ENCODE results near the gene PRKCE. TPM values are rescaled to one million over a fixed set of nuclear protein-coding genes. Genes with fewer than 3 reads are reported as not detected.

PRKCE gene
- total RNA-seq, 2 experiments from 2014 or later: 15.4 to 16.2 TPM

DNA sequence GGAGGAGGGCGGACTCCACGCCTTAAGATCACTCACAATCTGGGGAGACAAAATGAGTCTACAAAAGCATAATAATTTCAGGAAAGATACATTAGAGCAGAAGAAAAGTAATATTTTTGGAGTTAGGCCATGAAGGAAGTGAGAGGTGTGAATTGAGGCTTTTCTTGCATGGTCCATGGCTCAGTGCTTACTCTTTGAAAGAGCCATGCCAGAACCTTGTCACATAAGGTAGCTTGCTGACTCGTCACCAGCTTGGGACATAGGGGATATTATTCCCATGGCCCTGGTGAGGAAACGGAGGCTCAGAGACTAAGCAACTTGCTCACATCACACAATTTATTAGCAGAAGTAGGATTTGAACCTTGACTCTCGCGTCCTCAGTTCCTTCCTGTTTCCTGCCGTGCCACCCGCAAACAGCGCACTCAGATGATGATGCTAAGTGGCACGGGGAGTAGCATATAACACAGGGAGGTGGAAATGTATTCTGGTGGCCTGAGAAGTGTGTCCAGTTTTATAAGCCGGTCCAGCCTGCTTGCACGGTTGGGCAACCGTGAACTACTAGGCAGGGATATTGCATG lies 333.5 kb downstream of the PRKCE start:
- ATAC-seq (no peak), DNase-seq (no peak)
- H3K27ac Mint-ChIP-seq: no peak overlapping the region
- POLR2A ChIA-PET: no interaction called here
- H3K36me3 Mint-ChIP-seq (ENCODE audit: low read depth): no peaks in the 10 kb centered on the region
- no peak overlapping the region for H3K4me3 Mint-ChIP-seq
- peaks cover 4% of the 10 kb centered on the region for H3K4me1 Mint-ChIP-seq (ENCODE audit: low read depth)
- no peaks in the 10 kb centered on the region for H3K9me3 Mint-ChIP-seq (ENCODE audit: insufficient read depth)
- CTCF ChIA-PET: interaction anchor here (0.6 kb wide), 1 partner anchor 915 kb away, joined by 3 read pairs; no protein-coding TSS in a partner anchor
- no peaks in the 10 kb centered on the region for H3K27me3 Mint-ChIP-seq (ENCODE audit: low read depth)

DNA sequence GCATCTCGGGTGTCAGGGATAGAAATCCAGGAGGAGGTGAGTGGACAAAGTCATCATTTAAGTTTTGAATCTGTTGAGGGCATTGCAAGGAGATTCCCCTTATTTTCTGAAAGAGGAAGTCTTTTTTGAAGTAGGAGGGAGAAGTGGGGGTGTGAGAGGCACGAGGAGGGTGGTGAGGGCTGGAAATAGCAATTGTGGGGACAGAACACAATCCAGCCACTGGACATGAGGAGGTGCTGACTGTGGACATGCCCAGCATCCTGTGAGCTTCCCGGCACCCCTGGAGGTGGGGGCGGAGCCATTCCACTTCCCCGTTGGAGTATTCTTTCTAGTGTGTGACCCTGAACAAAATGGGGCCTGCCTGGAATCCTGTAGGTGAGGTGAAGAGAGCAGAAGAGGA lies 335.0 kb downstream of the PRKCE start:
- Mint-ChIP-seq H3K9me3 (ENCODE audit: insufficient read depth) (no peaks in the 10 kb centered on the region), H3K27ac (no peak overlapping the region), H3K36me3 (ENCODE audit: low read depth) (no peaks in the 10 kb centered on the region), H3K4me3 (no peak overlapping the region), H3K4me1 (ENCODE audit: low read depth) (no peaks in the 10 kb centered on the region), H3K27me3 (ENCODE audit: low read depth) (no peaks in the 10 kb centered on the region)
- no peak for DNase-seq
- POLR2A ChIA-PET: no interaction called here
- ATAC-seq: no peak
- CTCF ChIA-PET: no interaction called here

DNA sequence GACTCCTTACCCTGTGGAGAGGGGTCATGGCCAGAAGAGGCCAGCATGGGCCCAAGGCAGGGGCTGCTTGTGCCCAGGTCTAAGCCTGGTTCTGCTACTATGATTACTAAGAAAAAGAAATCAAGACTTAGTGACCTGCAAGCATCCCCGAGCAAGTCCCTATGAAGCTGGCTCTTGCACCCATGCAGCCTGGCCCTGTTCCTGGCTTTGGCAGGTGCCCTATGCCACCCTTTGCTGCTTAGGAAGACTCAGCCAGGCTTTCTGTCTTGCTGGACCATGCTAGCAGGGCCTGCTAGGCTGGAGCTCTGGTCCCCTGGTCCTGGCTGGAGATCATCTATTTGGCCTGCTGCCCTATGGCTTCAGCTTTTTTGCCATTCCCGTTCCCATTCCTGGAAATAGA lies 336.4 kb downstream of the PRKCE start:
- Mint-ChIP-seq H3K36me3 (ENCODE audit: low read depth) (no peaks in the 10 kb centered on the region), H3K27me3 (ENCODE audit: low read depth) (no peaks in the 10 kb centered on the region), H3K4me3 (no peak overlapping the region), H3K4me1 (ENCODE audit: low read depth) (no peaks in the 10 kb centered on the region), H3K27ac (no peak overlapping the region), H3K9me3 (ENCODE audit: insufficient read depth) (no peaks in the 10 kb centered on the region)
- CTCF ChIA-PET: no interaction called here
- POLR2A ChIA-PET: no interaction called here
- no peak for DNase-seq
- ATAC-seq: no peak

DNA sequence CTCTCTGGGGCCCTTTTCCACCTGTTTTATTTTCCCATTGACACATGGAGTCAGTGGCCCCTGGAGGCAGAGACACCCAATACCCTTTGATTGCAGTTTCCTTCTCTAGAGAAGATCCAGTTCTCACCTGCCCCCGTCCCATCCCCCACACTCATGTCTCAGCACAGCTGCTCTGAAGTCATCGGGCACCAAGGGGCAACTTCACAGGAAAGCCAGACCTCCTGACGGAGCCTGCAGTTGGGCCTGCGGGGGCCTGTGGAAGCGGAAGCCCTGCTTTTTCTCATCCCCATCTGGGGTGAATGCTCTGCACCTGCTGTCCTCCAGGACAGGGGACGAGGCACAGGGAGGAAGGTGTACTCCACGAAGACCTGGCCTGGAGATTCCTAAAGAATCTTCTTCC lies 337.4 kb downstream of the PRKCE start:
- no peak overlapping the region for H3K27ac Mint-ChIP-seq
- H3K36me3 Mint-ChIP-seq (ENCODE audit: low read depth): no peaks in the 10 kb centered on the region
- CTCF ChIA-PET: no interaction called here

DNA sequence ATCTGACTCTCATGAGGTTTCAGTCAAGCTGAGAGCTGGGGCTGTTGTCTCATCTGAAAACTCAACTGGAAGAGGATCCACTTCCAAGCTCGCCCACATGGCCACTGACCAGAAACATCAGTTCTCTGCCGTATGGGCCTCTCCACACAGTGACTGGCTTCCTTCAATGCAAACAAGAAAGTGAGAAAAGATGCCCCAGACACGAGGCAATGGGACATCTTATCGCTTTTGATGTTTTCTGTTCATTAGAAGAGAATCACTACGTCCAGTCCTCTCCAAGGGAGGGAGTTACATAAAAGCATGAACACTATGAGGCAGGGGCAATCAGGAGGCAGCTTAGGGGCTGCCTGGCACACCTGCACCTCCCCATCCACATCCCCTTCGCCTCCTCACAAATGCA lies 338.7 kb downstream of the PRKCE start:
- no peak for ATAC-seq

More for the DNA sequence above, 337.4 kb downstream of the PRKCE start:
- no peak for DNase-seq
- H3K27me3 Mint-ChIP-seq (ENCODE audit: low read depth): no peaks in the 10 kb centered on the region
- no peaks in the 10 kb centered on the region for H3K9me3 Mint-ChIP-seq (ENCODE audit: insufficient read depth)
- ATAC-seq: no peak
- H3K4me1 Mint-ChIP-seq (ENCODE audit: low read depth): peaks cover 6% of the 10 kb centered on the region
- POLR2A ChIA-PET: no interaction called here
- H3K4me3 Mint-ChIP-seq: no peak overlapping the region

DNA sequence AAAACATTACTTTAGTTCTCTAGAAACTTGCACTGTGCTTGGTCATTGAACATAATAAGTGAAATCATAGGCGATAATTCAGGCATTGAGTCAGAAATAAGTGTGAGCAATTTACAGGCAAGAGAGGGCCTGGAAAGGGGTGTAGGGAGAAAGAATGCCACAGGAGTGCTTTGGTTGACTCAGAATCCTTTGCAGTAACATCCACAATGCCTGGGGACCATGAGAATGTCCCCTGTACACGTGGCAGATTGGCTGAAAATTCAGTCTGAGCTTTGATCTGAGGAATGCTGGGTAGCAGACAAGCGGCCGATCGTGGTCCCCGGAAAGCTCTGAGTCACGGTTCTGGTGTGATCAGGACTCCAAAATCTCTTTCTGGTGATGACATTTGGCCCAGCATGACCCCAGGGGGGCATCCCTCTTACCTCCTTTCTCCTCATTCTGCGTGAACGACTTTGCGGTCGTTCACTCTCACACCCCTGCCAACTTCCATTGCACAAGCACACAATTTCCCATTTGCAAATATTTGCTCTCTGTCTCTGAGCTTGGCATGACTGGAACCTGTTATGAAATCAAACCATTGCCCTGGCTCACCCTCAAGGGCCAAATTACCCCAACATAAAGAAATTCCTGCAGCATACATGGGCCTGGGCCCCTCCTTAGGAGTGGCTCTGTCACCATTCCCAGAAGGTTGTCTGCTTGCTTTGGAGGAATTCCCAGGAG lies 340.7 kb downstream of the PRKCE start:
- Mint-ChIP-seq H3K36me3 (ENCODE audit: low read depth) (no peaks in the 10 kb centered on the region), H3K9me3 (ENCODE audit: insufficient read depth) (no peaks in the 10 kb centered on the region), H3K27me3 (ENCODE audit: low read depth) (no peaks in the 10 kb centered on the region), H3K4me1 (ENCODE audit: low read depth) (peaks cover 6% of the 10 kb centered on the region), H3K27ac (no peak overlapping the region), H3K4me3 (no peak overlapping the region)
- DNase-seq: no peak
- no peak for ATAC-seq
- CTCF ChIA-PET: interaction anchor here (1.2 to 2.4 kb wide), 5 partner anchors 12 to 376 kb away, joined by 3 to 29 read pairs (median 8); no protein-coding TSS in a partner anchor
- POLR2A ChIA-PET: no interaction called here

More for the DNA sequence above, 338.7 kb downstream of the PRKCE start:
- ChIA-PET POLR2A (no interaction called here), CTCF (interaction anchor here (1.0 kb wide), 1 partner anchor 54 kb away, joined by 3 read pairs; no protein-coding TSS in a partner anchor)
- Mint-ChIP-seq H3K4me3 (no peak overlapping the region), H3K27me3 (ENCODE audit: low read depth) (no peaks in the 10 kb centered on the region), H3K36me3 (ENCODE audit: low read depth) (no peaks in the 10 kb centered on the region), H3K4me1 (ENCODE audit: low read depth) (peaks cover 6% of the 10 kb centered on the region), H3K9me3 (ENCODE audit: insufficient read depth) (no peaks in the 10 kb centered on the region), H3K27ac (no peak overlapping the region)
- DNase-seq: no peak

DNA sequence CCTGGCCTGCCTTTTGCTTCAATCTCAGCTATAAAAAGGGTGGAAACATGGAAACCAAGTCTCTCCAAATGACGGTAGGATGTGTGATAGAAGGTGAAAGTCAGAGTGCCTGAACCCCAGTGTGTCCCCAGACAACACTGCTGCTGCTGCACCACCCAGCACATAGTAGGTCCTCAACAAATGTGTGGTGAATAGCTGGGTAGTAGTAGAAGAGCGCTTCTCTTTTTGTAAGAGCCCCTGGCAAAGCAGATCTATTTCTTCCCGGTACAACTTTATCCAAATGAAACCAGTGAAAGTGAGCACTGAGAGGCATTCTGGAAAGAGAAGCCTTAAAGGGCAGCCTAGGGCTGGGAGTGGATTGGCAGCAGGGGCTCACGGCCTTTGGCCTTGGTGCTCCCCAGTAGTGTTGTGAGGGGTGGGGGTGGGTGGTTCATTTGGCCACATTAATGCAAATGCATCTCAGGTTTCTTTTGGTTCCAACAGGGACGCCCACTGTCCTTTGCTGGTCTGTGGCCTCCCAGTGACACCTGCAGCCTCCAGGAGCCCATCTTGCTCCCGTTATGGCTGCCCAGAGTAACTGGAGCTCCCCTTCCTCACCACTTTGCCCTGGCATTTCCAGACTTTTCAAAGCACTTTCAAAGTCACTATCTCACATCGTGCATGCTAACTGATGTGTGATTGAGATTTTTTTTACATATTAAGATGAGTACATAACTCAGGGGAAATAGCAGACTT lies 341.4 kb downstream of the PRKCE start:
- peaks cover 6% of the 10 kb centered on the region for H3K4me1 Mint-ChIP-seq (ENCODE audit: low read depth)
- no peak overlapping the region for H3K4me3 Mint-ChIP-seq
- ATAC-seq (peak; percentile 19), DNase-seq (no peak)
- H3K9me3 Mint-ChIP-seq (ENCODE audit: insufficient read depth): no peaks in the 10 kb centered on the region
- ChIA-PET POLR2A (no interaction called here), CTCF (interaction anchor here (0.6 to 2.4 kb wide), 25 partner anchors 10 to 641 kb away, joined by 3 to 29 read pairs (median 3); partner anchors contain the start of gene EPAS1)
- H3K27ac Mint-ChIP-seq: no peak overlapping the region
- H3K27me3 Mint-ChIP-seq (ENCODE audit: low read depth): peaks cover under 1% of the 10 kb centered on the region
- H3K36me3 Mint-ChIP-seq (ENCODE audit: low read depth): no peaks in the 10 kb centered on the region

DNA sequence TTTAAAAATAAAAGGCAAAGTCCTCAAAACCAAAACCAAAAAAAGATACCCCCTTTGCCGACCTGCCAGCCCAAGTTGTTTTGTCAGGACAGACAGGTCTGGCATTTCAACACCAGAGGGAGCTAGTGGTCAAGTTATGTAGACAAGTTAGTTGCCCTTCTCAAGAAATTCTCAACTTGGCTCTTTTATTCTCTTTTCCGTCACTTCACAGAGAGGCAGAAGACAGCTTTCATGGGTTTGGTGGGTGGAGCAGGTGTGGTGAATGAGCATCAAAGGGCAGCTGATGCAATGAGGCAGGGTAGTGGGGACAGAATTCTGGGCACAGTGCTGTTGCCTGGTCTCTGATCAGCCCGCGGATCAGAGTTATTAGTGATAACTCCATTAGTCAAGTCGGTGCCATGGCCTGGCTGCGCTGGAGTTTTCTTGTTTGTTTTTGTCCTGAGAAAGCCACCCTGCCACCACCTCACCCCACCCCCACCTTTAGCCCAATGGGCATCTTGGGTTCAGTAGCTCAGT lies 342.1 kb downstream of the PRKCE start:
- no peak overlapping the region for H3K27ac Mint-ChIP-seq

DNA sequence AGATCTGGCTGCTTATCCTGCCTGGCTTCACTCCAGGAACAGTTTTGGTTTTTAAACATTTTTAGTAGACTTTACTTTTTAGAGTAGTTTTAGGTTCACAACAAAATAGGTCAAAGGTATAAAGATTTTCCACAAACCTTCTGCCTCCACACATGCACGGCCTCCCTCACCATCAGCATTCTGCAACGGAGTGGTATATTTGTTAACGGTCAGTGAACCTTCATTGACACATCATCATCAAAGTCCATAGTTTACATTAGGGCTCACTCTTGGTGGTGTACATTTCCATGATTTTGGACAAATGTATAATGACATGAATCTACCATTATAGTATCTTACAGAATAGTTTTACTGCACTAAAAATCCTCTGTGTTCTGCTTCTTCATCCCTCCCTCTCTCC lies 342.6 kb downstream of the PRKCE start:
- Mint-ChIP-seq H3K4me1 (ENCODE audit: low read depth) (peaks cover 6% of the 10 kb centered on the region), H3K27me3 (ENCODE audit: low read depth) (peaks cover 2% of the 10 kb centered on the region), H3K36me3 (ENCODE audit: low read depth) (no peaks in the 10 kb centered on the region), H3K27ac (no peak overlapping the region), H3K9me3 (ENCODE audit: insufficient read depth) (no peaks in the 10 kb centered on the region), H3K4me3 (no peak overlapping the region)
- ChIA-PET POLR2A (no interaction called here), CTCF (interaction anchor here (0.7 to 2.4 kb wide), 20 partner anchors 10 to 640 kb away, joined by 3 to 29 read pairs (median 4); no protein-coding TSS in a partner anchor)
- ATAC-seq (no peak), DNase-seq (no peak)

More for the DNA sequence above, 342.1 kb downstream of the PRKCE start:
- H3K36me3 Mint-ChIP-seq (ENCODE audit: low read depth): no peaks in the 10 kb centered on the region
- POLR2A ChIA-PET: no interaction called here
- H3K4me3 Mint-ChIP-seq: no peak overlapping the region
- DNase-seq (peak; percentile 80), ATAC-seq (peak; percentile 71)
- H3K27me3 Mint-ChIP-seq (ENCODE audit: low read depth): peaks cover 2% of the 10 kb centered on the region
- H3K9me3 Mint-ChIP-seq (ENCODE audit: insufficient read depth): no peaks in the 10 kb centered on the region
- H3K4me1 Mint-ChIP-seq (ENCODE audit: low read depth): peaks cover 6% of the 10 kb centered on the region
- CTCF ChIA-PET: interaction anchor here (0.7 to 2.4 kb wide), 23 partner anchors 10 to 641 kb away, joined by 3 to 29 read pairs (median 3); no protein-coding TSS in a partner anchor

DNA sequence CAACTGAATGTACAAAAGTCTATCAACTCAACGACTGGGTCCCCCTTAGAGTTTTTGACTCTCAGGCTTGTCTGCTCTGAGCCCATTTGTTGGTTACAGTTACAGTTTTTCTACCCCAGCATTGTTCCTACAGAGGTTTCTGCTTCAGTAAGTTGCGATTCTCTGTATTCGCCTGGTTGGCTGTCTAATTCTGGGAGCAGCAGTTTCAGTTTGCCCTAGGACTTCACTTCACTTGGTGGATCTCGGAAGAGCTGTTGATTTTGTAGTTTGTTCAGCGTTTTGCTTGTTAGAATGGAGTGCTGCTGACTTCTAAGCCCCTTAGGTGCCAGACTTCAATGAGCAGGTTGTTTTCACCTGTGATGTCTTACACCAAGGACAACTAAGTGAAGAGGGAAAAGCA lies 349.2 kb downstream of the PRKCE start:
- H3K9me3 Mint-ChIP-seq (ENCODE audit: insufficient read depth): no peaks in the 10 kb centered on the region
- no peak for DNase-seq
- no peak overlapping the region for H3K4me3 Mint-ChIP-seq
- no peaks in the 10 kb centered on the region for H3K4me1 Mint-ChIP-seq (ENCODE audit: low read depth)
- CTCF ChIA-PET: interaction anchor here (1.8 kb wide), 1 partner anchor 11 kb away, joined by 7 read pairs; no protein-coding TSS in a partner anchor
- POLR2A ChIA-PET: no interaction called here
- ATAC-seq: no peak
- H3K27ac Mint-ChIP-seq: no peak overlapping the region
- peaks cover 2% of the 10 kb centered on the region for H3K27me3 Mint-ChIP-seq (ENCODE audit: low read depth)
- H3K36me3 Mint-ChIP-seq (ENCODE audit: low read depth): peaks cover 3% of the 10 kb centered on the region

DNA sequence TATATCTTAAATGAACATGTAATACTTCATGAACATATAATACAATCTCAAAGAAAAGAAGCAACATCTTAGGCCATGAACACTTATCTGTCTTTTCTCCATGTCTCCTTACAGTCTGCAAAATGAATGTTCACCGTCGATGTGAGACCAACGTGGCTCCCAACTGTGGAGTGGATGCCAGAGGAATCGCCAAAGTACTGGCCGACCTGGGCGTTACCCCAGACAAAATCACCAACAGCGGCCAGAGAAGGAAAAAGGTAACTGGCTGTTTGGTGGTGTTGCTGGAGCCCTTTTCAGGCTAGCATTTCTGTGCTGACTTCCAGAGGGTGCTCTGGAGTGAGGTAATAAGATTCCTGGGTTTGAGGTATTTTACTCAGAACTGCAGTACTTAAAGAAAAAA lies 349.8 kb downstream of the PRKCE start:
- H3K4me1 Mint-ChIP-seq (ENCODE audit: low read depth): no peaks in the 10 kb centered on the region
- no peak overlapping the region for H3K27ac Mint-ChIP-seq
- DNase-seq (no peak), ATAC-seq (no peak)
- POLR2A ChIA-PET: no interaction called here
- no peak overlapping the region for H3K4me3 Mint-ChIP-seq
- peaks cover 2% of the 10 kb centered on the region for H3K27me3 Mint-ChIP-seq (ENCODE audit: low read depth)
- H3K9me3 Mint-ChIP-seq (ENCODE audit: insufficient read depth): no peaks in the 10 kb centered on the region
- CTCF ChIA-PET: interaction anchor here (4.8 kb wide), 1 partner anchor 8 kb away, joined by 29 read pairs; no protein-coding TSS in a partner anchor
- H3K36me3 Mint-ChIP-seq (ENCODE audit: low read depth): peaks cover 3% of the 10 kb centered on the region

Data from activated CD8-positive, alpha-beta T cell treated with anti-CD3 and anti-CD28 coated beads, Interleukin-2, amount 10 ng/mL, durations not matched to agents 7 days and 5 days (primary cell).